NCI-H1417 (cell line): Measurements from ENCODE around the gene BCAN.

ENCODE experiments used
- DNase-seq, 3 experiments: peaks; one replicate each; lab custom pipeline; 2025; lab: John Stamatoyannopoulos, UW

Gene BCAN

GRCh38 chr1:156662005-156662799, 20.3 kb downstream of the BCAN start:
- no peak for DNase-seq

GRCh38 chr1:156662800-156663055, 20.8 kb downstream of the BCAN start:
- DNase-seq: no peak

DNA sequence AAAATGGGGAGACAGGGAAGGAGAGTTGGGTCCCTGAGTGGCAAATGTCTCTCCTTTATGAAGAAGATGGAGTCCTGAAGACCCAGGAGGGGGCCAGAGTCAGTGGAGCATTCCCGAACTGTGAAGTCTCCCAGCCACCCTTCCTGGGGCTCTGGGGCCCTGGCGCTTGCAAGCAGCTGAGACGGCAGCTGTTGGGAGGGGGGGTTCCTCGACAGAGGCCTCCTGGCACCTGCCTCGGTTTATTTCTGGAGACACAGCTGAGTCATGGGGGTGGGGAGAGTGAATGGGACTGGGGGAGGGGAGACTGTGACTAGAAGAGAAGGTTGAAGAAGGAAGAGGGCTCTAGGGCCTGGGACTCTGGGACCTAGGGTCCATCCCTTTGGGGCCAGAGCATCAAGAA, 21.3 kb downstream of the BCAN start:
- DNase-seq: peak in 2 of 3 experiments; percentile 7 to 29

- peak; percentile 21 to 60 (median 44) for DNase-seq
These were observed 22.3 kb downstream of the BCAN start for GRCh38 chr1:156664046-156664766.

DNA sequence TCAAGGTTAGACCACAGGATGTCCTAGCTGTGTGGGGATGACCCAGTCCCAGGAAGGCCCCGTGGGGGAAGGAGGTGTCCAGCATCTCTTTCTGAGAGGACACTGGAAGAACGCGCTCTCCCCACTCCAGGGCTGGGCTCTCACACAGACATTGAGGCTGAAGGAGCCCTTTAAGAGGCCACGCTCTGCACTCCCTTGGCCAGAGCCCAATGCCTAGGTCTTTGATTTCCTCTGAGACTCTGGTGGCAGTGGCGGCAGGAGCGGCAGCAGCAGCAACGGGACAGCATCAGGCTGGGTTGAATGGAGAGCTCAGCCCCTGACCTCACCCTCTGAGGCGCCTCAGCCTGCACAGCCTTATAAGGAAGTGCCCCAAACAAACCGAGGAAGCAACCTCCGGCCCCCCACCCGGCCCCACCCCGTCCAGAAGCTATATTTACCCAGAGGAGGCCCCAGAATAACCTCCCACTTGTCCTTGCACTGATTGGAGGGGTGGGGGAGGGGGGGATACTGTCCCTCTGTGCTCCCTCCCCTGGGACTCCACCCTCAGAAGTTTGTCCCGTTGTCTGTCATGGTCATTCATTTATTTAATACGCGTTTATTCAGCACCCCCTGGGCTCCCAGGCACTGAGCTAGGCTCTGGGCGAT, 23.0 kb downstream of the BCAN start:
- DNase-seq: peak in 2 of 3 experiments; percentile 43 to 71

DNA sequence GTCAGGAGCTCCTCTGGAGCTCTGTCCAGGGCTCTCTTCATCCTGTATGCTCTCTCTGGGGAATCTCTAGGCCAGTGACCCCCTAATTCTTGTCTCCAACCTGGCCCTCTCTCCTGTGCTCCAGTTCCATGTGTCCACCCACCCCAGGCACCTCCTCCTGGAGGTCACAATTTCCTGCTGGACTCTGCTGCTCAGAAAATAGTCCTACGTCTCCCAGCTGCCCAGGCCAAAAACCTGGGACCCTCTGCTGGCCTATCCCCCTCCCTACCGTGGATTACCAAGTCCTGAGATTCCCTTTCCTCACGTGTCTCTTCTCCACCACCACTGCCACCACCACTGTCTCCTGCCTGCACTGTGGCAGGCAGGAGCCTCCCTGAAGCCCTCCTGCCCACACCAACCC, 23.6 kb downstream of the BCAN start:
- no peak for DNase-seq

GRCh38 chr1:156666862-156667609, 25.1 kb downstream of the BCAN start:
- no peak for DNase-seq

DNA sequence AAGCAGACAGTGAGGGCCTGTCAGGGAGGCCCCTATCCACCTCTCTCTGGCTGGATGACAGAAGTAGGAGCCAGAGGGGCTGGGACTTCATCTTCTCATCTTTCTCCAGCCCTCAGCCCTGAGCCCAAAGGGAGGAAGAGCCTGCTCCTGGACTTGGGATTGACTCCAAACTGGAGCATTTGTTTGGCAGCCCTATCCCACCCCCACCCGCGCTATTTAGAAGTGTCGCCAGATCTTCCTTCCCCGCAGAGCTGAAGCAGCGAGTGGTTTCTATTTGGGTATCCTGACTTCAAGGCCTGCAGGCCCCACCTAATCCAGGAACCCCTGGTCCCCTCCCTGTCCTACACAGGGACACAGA, 25.7 kb downstream of the BCAN start:
- no peak for DNase-seq

DNA sequence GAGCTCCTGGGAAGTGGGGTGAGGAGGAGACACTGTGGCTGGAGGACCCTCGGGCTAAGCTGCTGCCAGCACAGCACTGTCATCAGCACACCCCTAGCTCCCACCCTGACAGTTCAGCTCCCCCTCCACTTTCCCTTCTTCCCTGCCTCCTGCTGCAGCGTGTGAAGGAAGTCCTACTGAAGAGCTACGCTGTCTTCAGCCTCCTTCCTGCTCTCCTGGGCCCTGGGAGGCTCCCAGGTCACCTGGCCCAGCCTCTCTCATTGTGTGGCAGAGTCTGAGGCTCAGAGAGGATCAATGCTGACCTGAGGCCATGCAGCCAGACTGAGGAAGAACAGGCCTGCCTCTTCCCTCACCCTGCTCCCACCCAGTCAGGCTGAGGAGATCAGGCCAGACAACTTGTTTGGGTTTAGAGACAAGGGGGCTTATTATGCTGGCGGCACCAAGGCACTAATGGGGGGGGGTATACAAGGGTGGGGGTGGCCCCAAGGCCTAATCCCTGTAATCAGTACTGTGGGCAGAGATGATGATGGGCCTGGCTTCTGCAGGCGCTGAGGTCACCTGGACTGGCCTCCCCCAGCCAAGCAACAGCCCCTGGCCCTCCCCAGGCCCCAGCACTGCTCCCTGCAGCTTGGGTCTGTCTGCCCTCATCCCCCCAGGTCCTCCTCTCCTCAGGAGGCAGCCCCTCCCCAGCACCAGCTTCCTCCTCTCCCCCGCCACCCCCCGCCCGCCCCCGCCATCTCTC, 26.2 kb downstream of the BCAN start:
- DNase-seq: no peak

DNA sequence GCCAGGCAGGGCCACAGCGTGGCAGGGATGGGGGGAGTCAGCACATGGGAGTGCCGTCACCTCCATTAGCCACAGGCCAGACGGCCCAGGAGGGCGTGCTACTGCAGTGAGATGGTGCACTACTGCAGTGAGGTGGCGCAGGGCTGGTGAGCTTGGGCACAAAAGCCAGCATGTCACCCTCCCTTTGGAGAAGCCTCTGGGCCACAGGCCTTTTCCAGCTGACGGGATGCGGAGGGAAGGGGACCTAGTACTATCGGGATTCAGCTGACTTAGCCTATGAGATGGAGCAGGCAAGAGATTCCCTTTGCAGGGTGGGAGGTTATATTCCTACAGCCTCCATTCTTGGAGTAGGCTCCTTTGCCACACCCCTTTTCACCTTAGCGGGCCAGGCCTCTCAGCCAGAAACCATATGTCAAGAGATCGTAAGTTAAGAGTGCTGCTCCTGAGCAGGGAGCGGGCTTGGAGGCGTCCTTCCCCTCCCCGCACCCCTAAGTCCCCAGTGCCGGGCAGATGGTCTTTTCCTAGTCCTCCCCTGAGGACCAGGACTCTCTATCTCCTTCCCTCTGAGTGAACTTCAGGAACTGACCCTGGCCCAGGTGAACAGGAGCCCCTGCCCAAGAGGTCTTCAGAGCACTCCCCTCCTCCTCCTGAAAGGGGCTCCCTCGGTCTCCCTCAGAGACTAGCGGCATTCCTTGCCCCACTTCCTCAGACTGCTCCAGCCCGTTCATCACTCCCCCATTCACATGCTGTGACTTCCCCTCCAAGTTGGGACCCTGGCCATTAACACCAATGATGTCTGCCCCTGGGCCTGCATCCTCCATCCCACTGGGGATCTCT, 27.1 kb downstream of the BCAN start:
- no peak for DNase-seq

GRCh38 chr1:156669794-156670193, 27.9 kb downstream of the BCAN start:
- no peak for DNase-seq

GRCh38 chr1:156670359-156670758, 28.4 kb downstream of the BCAN start:
- DNase-seq: no peak

- DNase-seq: no peak
These were observed 28.9 kb downstream of the BCAN start for GRCh38 chr1:156670791-156671190.

DNA sequence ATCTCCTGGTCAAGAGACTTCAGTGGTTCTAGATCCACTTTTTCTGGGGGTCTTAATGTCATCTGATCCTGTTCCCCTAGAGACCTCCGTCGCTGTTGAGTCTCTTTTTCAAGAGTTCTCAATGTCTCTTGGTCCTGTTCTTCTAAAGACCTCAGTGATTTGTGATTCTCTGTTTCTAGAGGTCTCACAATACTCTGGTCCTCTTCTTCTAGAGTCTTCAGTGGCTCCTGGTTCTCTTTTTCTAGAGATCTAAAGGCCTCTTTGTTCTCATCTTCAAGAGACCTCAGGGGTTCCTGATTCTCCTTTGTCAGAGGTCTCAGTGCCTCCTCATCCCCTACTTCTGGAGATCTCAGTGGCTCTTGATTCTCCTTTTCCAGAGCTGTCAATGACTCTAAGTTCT, 29.9 kb downstream of the BCAN start:
- no peak for DNase-seq

DNA sequence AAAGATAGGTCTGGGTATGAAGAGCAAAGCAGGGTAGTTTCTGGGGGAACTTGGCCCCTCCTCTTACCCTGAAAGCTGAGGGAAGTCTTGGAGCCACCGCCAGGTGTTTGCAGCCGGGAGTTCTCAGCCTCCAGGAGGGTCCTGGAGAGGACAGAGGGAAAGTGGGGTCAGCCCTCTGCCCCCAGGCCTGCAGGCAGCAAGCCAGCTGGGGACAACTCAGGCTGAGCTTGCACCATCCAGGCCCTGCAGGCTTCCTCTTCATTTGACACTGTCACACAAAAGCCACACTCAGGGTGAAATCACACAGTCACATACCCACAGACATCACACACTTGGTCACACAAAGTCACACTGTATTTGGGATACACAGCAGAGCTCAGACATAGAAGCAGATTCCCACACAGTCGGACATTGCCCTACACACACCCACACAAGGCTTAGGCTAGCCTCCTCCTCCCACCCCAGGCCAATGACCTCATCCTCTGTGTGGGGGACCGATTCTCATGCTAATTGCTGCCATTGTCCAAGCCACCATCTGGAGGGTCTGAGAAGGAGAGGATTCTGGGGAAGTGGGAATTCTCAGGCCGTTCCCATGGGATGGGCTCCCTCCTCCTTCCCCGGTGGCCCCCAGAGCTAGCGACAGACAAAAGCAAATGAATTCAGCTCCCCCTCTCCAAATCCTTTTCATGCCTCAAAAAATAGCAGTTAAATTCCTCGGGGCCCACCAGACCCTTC, 31.6 kb downstream of the BCAN start:
- DNase-seq: no peak

- DNase-seq: peak in 2 of 3 experiments; percentile 28 to 55
These were observed 33.5 kb downstream of the BCAN start for GRCh38 chr1:156675210-156676113.

- DNase-seq: no peak
These were observed 34.4 kb downstream of the BCAN start for GRCh38 chr1:156676114-156676819.

DNA sequence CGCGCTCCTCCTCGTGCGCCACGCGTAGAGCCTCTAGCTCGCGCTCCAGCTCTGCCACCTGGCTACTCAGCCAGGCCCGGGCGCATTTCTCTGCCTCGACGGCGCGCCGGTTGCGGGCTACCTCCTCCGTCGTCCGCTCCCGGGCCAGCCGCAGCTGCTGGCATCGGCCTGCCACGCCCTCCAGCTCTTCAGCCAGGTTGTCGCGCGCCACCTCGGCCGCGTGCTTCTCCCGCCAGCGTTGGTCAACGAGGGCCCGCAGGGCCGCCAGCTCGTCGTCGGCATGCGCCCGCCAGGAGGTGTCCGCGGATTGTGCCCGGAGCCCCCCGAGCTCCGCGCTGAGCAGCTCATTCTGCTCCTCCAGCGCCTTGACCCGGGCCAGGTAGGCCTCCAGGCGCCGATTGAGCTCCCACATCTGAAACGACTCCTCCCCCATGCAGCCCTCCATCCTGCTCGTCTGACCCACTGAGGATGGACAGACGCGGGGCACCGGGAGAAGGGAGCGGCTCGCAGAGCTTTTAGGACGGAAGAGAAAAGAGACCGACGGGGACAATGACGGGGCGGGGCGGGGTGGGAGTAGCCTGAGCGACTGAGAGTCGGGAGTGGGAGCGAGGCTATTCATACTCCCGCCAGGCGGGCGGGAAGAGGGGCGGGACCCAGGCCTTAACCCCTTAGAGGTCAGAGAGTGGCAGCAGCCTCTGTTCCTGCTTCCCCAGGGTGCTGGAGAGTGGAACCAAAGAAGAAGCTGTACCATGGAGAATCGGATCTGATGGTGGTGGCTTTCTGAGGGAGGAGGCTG, 35.1 kb downstream of the BCAN start, which contains the start of gene NES:
Gene NES, minus strand, starts transcription at position 588 of the 796 bp plus-strand sequence. Its CDS starts 143 bp downstream, at position 445.
- DNase-seq: peak; percentile 65 to 81 (median 76)
